Immature natural killer cell (primary cell): ENCODE data around the gene LYPLAL1. TPM values are rescaled to one million over a fixed set of nuclear protein-coding genes. Genes with fewer than 3 reads are reported as not detected.
A peak's percentile ranks its signal among the peaks of the same experiment; 100 is the strongest.

ENCODE experiments used
- DNase-seq, 3 donors: peaks; one replicate each; pipeline ENCODE4 v3.0.0; 2022; ENCODE audit warnings: mixed read lengths in 1 of 3
- H3K27ac Mint-ChIP-seq, 6 donors: one replicate each; pipeline ENCODE4 v1.8.0; 2020; ENCODE audit warnings: mixed read lengths in 6 of 6, mild to moderate bottlenecking in 5 of 6, inconsistent platforms in 4 of 6, moderate library complexity in 3 of 6
- H3K27me3 Mint-ChIP-seq, 3 donors: one replicate each; pipeline ENCODE4 v1.8.0; 2020 to 2021; ENCODE audit warnings: low read depth in 3 of 3, mild to moderate bottlenecking in 3 of 3, mixed read lengths in 3 of 3, moderate library complexity in 3 of 3, inconsistent platforms in 1 of 3
- H3K36me3 Mint-ChIP-seq, 3 donors: one replicate each; pipeline ENCODE4 v1.8.0; 2020; ENCODE audit warnings: mixed read lengths in 3 of 3, inconsistent platforms in 2 of 3, mild to moderate bottlenecking in 2 of 3
- H3K4me1 Mint-ChIP-seq, 2 donors: one replicate each; pipeline ENCODE4 v1.8.0; 2020; ENCODE audit warnings: inconsistent platforms in 2 of 2, mild to moderate bottlenecking in 2 of 2, mixed read lengths in 2 of 2, moderate library complexity in 1 of 2
- H3K4me3 Mint-ChIP-seq, 5 donors: one replicate each; pipeline ENCODE4 v1.8.0; 2020; ENCODE audit warnings: mild to moderate bottlenecking in 5 of 5, mixed read lengths in 5 of 5, inconsistent platforms in 3 of 5, moderate library complexity in 3 of 5
- H3K9me3 Mint-ChIP-seq, 6 donors: one replicate each; pipeline ENCODE4 v1.8.0; 2020; ENCODE audit warnings: mild to moderate bottlenecking in 6 of 6, mixed read lengths in 6 of 6, inconsistent platforms in 4 of 6, moderate library complexity in 3 of 6
- polyA plus RNA-seq, 3 donors: library from polyadenylated mRNA; unstranded; fragments of 300-500 nt; fragmentation: Illumina TruSeq; gene quantifications; one replicate each; pipeline ENCODE4 v1.2.3, GENCODE V29; 2021

LYPLAL1 gene
- polyA plus RNA-seq, 3 donors from 2014 or later: 22.1 to 28.5 (median 25.4) TPM

DNA sequence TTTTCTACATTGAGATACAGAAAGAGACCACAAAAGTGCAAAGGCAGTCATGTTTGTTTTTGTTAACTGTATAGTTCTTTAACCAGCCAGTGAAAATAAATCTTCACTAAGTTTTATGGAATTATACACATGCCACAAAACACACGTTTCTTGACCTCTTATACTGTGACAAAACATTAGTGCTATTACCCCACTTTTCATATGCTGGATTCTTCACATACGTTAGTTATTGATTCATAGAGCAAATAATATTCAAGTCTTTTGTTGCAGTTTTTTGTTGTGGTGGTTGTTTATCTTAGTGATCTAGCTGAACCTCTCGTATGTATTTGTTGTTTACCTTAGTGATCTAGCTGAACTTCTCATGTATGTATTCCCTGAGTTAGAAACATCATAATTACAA, 28.0 kb downstream of the LYPLAL1 start:
- Mint-ChIP-seq H3K4me1 (peaks cover 1 to 5% of the 10 kb centered on the region in 2 donors), H3K9me3 (no peaks in the 10 kb centered on the region), H3K27me3 (no peaks in the 10 kb centered on the region), H3K27ac (no peak overlapping the region), H3K36me3 (peaks cover 0 to 16% (median 13%) of the 10 kb centered on the region in 3 donors), H3K4me3 (no peak overlapping the region)
- no peak for DNase-seq

GRCh38 chr1:219202567-219202966, 28.9 kb downstream of the LYPLAL1 start:
- H3K4me1 Mint-ChIP-seq: peaks cover 1 to 5% of the 10 kb centered on the region in 2 donors
- H3K27ac Mint-ChIP-seq: peak overlapping the region in 1 of 6 donors; percentile 20
- no peak for DNase-seq
- H3K36me3 Mint-ChIP-seq: peaks cover 0 to 12% (median 11%) of the 10 kb centered on the region in 3 donors
- H3K4me3 Mint-ChIP-seq: no peak overlapping the region
- H3K27me3 Mint-ChIP-seq: no peaks in the 10 kb centered on the region
- H3K9me3 Mint-ChIP-seq: no peaks in the 10 kb centered on the region

DNA sequence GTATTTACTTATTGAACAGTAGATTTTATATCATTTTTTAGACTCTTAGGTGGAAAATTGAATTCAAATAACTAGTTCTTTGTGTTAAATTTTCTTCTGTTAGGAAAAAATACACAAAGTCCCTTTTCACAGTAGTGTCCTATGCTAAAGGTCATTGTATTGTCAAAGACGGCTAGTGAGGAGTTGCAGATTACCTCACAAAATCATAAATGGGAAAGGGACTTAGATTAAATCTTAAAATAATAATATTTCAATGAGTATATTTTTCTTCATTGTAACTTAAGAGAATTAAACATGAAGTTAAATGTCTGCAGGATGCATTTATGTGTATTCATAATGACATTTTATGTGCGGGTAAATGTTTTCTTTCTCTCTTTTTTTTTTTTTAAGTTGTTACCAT, 32.7 kb downstream of the LYPLAL1 start:
- H3K27ac Mint-ChIP-seq: no peak overlapping the region
- H3K9me3 Mint-ChIP-seq: peaks cover 0 to under 1% (median 0%) of the 10 kb centered on the region in 6 donors
- peaks cover 1 to 6% (median 2%) of the 10 kb centered on the region in 3 donors for H3K36me3 Mint-ChIP-seq
- no peaks in the 10 kb centered on the region for H3K27me3 Mint-ChIP-seq
- peaks cover 2 to 5% of the 10 kb centered on the region in 2 donors for H3K4me1 Mint-ChIP-seq
- H3K4me3 Mint-ChIP-seq: no peak overlapping the region
- DNase-seq: no peak

GRCh38 chr1:219209578-219209977, 35.9 kb downstream of the LYPLAL1 start:
- DNase-seq: no peak
- H3K4me1 Mint-ChIP-seq: peaks cover 1 to 2% of the 10 kb centered on the region in 2 donors
- peaks cover 3 to 13% (median 4%) of the 10 kb centered on the region in 3 donors for H3K36me3 Mint-ChIP-seq
- H3K4me3 Mint-ChIP-seq: no peak overlapping the region
- no peaks in the 10 kb centered on the region for H3K27me3 Mint-ChIP-seq
- no peak overlapping the region for H3K27ac Mint-ChIP-seq
- H3K9me3 Mint-ChIP-seq: peaks cover 0 to 2% (median 0%) of the 10 kb centered on the region in 6 donors

- Mint-ChIP-seq H3K9me3 (peaks cover 0 to 2% (median 0%) of the 10 kb centered on the region in 6 donors), H3K4me3 (no peak overlapping the region), H3K4me1 (peaks cover 0 to 1% of the 10 kb centered on the region in 2 donors), H3K27me3 (no peaks in the 10 kb centered on the region), H3K27ac (no peak overlapping the region), H3K36me3 (peaks cover 4 to 13% (median 4%) of the 10 kb centered on the region in 3 donors)
- no peak for DNase-seq
These were observed 36.4 kb downstream of the LYPLAL1 start for GRCh38 chr1:219210067-219210466.

DNA sequence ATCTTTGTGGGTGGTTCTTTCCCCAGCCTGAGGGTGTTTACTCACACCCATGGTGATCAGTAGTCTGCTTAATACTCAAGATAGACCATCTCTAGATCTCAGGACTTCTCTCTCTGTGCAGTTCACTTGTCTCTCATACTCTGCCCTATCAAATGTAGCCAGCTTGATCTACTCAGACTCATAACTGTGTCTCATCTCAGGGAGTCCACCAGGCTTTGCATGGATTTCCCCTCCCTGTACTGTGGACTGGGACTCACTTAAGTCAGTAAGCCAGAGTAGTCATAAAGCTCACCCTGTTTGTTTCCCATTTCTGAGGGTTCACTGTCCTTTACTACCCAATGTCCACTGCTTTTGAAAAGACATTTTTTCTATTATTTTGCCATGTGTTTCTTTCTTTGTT, 41.8 kb downstream of the LYPLAL1 start:
- Mint-ChIP-seq H3K4me3 (no peak overlapping the region), H3K27me3 (peaks cover 0 to 2% (median 0%) of the 10 kb centered on the region in 3 donors), H3K4me1 (peaks cover 11 to 24% of the 10 kb centered on the region in 2 donors), H3K27ac (peak overlapping the region in 1 of 6 donors; percentile 36), H3K36me3 (peaks cover 17 to 38% (median 36%) of the 10 kb centered on the region in 3 donors), H3K9me3 (peaks cover 0 to 2% (median 0%) of the 10 kb centered on the region in 6 donors)
- no peak for DNase-seq

- peaks cover 6 to 15% of the 10 kb centered on the region in 2 donors for H3K4me1 Mint-ChIP-seq
- no peak overlapping the region for H3K4me3 Mint-ChIP-seq
- H3K9me3 Mint-ChIP-seq: no peaks in the 10 kb centered on the region
- no peak overlapping the region for H3K27ac Mint-ChIP-seq
- H3K27me3 Mint-ChIP-seq: peaks cover 0 to 3% (median 2%) of the 10 kb centered on the region in 3 donors
- H3K36me3 Mint-ChIP-seq: peaks cover 6 to 38% (median 23%) of the 10 kb centered on the region in 3 donors
- no peak for DNase-seq
These were observed 47.3 kb downstream of the LYPLAL1 start for GRCh38 chr1:219220945-219221344.

- H3K36me3 Mint-ChIP-seq: peaks cover 5 to 25% (median 10%) of the 10 kb centered on the region in 3 donors
- H3K27ac Mint-ChIP-seq: no peak overlapping the region
- no peak overlapping the region for H3K4me3 Mint-ChIP-seq
- H3K27me3 Mint-ChIP-seq: peaks cover 0 to 3% (median 2%) of the 10 kb centered on the region in 3 donors
- H3K9me3 Mint-ChIP-seq: no peaks in the 10 kb centered on the region
- H3K4me1 Mint-ChIP-seq: no peaks in the 10 kb centered on the region
- no peak for DNase-seq
These were observed 49.8 kb downstream of the LYPLAL1 start for GRCh38 chr1:219223496-219223895.

DNA sequence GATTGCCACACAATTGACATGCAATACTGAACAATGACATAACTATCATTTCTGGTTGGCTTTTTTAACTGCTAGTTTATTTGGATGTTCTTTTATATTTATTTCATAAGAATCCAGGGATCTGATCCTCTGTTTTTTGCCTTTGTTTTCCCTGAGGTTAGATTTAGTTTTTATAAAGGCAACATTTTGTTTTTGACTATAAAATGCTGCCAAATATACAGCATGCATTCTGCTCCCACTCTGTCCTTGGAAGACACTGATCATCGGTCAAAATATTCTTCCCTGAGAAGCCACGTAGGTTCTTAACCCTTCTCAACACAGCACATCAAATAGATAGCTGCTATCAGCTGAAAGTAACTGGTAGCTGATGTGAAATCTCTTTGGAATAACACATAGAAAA, 52.5 kb downstream of the LYPLAL1 start:
- no peak for DNase-seq
- H3K27me3 Mint-ChIP-seq: peaks cover 0 to 4% (median 0%) of the 10 kb centered on the region in 3 donors
- H3K4me3 Mint-ChIP-seq: no peak overlapping the region
- no peak overlapping the region for H3K27ac Mint-ChIP-seq
- H3K9me3 Mint-ChIP-seq: no peaks in the 10 kb centered on the region
- peaks cover 0 to 18% (median 15%) of the 10 kb centered on the region in 3 donors for H3K36me3 Mint-ChIP-seq
- no peaks in the 10 kb centered on the region for H3K4me1 Mint-ChIP-seq

- DNase-seq: no peak
- Mint-ChIP-seq H3K4me3 (no peak overlapping the region), H3K27me3 (peaks cover 0 to 4% (median 0%) of the 10 kb centered on the region in 3 donors), H3K27ac (no peak overlapping the region), H3K36me3 (peaks cover 0 to 17% (median 13%) of the 10 kb centered on the region in 3 donors), H3K9me3 (no peaks in the 10 kb centered on the region), H3K4me1 (no peaks in the 10 kb centered on the region)
These were observed 53.8 kb downstream of the LYPLAL1 start for GRCh38 chr1:219227360-219228057.

DNA sequence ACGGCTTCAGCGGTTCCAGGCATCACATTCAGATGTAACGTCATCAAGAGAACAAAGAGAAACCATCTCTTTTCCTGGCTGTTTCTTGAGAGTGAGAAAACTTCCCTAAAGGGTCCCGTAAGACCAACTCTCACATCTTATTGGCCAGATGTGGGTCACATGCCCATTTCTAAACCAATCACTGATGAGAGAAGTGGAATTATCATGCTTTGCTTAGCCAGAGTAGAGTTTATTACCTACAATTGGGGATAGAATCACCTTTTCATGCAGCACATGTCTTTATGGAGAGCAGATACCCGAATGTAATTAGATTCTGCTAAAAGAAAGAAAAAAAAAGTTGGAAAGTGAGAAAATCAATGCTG, 54.4 kb downstream of the LYPLAL1 start:
- peaks cover 0 to 4% (median 0%) of the 10 kb centered on the region in 3 donors for H3K27me3 Mint-ChIP-seq
- no peaks in the 10 kb centered on the region for H3K4me1 Mint-ChIP-seq
- DNase-seq: no peak
- H3K36me3 Mint-ChIP-seq: peaks cover 0 to 19% (median 10%) of the 10 kb centered on the region in 3 donors
- no peak overlapping the region for H3K27ac Mint-ChIP-seq
- H3K4me3 Mint-ChIP-seq: no peak overlapping the region
- H3K9me3 Mint-ChIP-seq: no peaks in the 10 kb centered on the region

DNA sequence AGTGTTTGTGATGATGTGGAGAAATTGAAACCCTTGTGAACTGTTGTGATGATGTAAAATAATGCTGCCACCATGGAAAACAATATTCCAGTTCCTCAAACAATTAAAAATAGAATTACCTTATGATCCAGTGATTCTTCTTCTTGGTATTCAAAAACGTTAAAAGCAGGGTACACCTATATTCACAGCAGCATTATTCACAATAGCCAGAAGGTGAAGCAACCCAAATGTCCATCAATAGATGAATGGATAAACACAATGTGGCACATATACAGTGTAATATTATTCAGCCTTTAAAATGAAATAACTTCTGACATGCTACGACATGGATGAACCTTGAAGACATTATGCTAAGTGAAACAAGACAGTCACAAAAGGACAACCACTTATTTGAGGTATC, 59.2 kb downstream of the LYPLAL1 start:
- DNase-seq: no peak
- H3K27me3 Mint-ChIP-seq: peaks cover 0 to 1% (median 0%) of the 10 kb centered on the region in 3 donors
- peaks cover 25 to 29% of the 10 kb centered on the region in 2 donors for H3K4me1 Mint-ChIP-seq
- H3K4me3 Mint-ChIP-seq: no peak overlapping the region
- H3K27ac Mint-ChIP-seq: no peak overlapping the region
- no peaks in the 10 kb centered on the region for H3K9me3 Mint-ChIP-seq
- H3K36me3 Mint-ChIP-seq: peaks cover 0 to 19% (median 4%) of the 10 kb centered on the region in 3 donors

DNA sequence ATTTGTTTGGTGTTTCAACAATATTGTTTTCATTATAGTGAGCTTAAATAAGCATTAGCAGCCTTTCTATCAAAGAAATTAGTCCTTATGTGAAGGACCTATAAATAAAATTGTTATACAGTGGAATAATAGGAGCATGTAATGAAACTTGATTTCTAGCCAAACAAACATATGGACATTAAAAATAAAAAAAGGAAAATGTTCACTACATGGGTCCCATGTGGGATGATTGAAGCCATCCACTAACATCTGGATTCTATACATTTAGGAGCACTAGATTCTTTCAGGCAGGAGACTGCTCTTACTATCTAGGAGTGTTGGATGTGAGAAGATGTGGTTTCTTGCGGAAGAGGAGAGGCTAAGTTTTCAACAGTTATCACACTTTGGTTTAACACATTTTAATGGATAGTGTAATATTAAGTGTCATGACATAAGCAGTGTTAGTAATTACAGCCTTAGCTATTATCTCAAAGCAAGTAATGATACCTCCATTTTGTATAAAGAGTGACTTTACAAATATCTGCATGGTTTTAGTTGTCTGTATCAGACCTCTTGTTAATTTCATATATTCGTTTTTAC, 62.3 kb downstream of the LYPLAL1 start:
- H3K27ac Mint-ChIP-seq: peak overlapping the region; percentile 38 to 78 (median 56)
- peaks cover 0 to 5% (median 0%) of the 10 kb centered on the region in 3 donors for H3K36me3 Mint-ChIP-seq
- peak overlapping the region; percentile 7 to 51 (median 39) for H3K4me3 Mint-ChIP-seq

DNA sequence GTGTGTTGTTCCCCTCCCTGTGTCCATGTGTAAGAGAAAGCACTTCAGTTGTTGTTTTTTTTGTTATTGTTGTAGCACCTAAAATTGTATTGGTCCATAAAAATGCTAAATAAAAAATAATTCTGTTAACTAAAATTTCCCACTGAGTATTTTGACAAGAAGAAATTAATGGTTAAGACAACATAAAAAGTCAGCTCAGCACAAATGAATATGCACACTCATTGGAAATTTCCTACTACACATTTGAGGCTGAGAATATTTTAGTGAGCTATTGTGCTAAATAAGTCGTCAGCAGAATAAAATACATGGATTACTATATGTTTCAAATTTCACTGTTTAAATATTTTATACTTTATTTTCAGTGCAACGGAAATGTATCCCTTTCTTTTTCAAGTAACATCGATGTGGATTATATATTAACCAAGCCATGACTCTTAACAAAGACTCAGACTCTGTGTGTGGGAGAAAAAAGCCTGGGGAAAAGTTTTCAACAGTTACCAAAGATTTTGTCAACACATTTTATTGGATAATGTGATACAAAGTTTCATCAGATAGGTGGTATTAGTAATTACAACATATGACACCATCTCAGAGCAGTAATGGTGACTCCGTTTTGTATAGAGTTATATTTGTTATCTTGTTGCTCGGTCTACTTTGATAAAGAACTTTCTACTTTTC, 63.4 kb downstream of the LYPLAL1 start:
- H3K36me3 Mint-ChIP-seq: peaks cover 0 to 7% (median 4%) of the 10 kb centered on the region in 3 donors
- DNase-seq: no peak
- H3K4me1 Mint-ChIP-seq: peaks cover 25 to 29% of the 10 kb centered on the region in 2 donors
- H3K4me3 Mint-ChIP-seq: peak overlapping the region in 4 of 5 donors; percentile 9 to 51 (median 41)
- no peaks in the 10 kb centered on the region for H3K9me3 Mint-ChIP-seq
- H3K27ac Mint-ChIP-seq: peak overlapping the region in 5 of 6 donors; percentile 35 to 78 (median 70)
- no peaks in the 10 kb centered on the region for H3K27me3 Mint-ChIP-seq

More for the DNA sequence above, 62.3 kb downstream of the LYPLAL1 start:
- H3K27me3 Mint-ChIP-seq: no peaks in the 10 kb centered on the region
- peaks cover 25 to 29% of the 10 kb centered on the region in 2 donors for H3K4me1 Mint-ChIP-seq
- peak; percentile 43 to 56 (median 45) for DNase-seq
- H3K9me3 Mint-ChIP-seq: no peaks in the 10 kb centered on the region
